ENCODE results near the gene SAPCD2.
"Not testable (repeated sequence)": the region's sequence is repeated elsewhere in the genome, so short reads cannot be mapped to it uniquely, and the experiment has no call there.

The SAPCD2 gene

DNA sequence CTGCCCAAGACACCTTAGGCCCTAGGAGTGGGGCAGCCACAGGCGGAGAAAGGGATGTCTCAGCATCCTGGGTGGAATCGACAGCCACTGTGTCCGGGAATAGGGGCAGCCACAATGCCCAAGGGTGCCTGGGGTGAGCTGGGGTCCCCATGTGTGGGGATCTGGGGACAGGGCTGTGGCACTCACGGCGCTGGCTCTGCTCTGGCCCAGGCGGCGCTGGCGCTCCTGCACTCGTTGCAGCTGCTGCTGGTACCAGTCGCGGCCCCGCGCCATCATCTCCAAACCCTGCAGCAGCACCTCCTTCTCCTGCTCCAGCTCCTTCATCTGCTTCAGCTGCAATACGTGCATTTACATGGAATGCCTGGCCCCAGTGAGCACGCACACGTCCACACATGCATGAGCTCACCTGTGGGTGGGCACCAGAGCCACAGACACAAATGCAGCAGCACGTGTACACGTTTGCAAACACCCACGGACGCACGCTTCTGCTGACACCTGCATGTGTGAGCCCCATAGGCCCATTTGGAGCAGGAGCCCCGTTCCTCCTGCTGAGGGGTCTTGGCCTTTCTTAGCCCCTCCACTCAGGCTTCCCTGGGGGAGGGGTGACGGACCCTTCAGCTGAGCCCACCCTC, 4.9 kb downstream of the SAPCD2 start:
- in situ Hi-C loops (cut with HindIII; ENCODE audit: low sequenced_read_pairs) = no loop called here

DNA sequence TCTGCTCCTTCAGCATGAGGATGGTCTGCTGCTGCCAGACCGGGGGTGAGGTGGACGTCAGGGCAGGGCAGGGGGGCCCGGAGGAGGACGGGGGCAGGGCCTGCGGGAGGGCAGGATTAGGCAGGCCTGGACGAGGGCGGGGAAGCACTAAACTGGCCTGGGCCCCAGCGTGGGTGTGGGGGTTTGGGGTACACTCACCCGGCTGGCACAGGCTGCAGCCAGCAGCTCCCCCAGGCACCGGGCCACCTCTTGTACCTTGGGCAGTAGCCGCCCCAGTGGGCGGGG, 5.5 kb downstream of the SAPCD2 start:
- in situ Hi-C loops (cut with HindIII; ENCODE audit: low sequenced_read_pairs) = no loop called here

DNA sequence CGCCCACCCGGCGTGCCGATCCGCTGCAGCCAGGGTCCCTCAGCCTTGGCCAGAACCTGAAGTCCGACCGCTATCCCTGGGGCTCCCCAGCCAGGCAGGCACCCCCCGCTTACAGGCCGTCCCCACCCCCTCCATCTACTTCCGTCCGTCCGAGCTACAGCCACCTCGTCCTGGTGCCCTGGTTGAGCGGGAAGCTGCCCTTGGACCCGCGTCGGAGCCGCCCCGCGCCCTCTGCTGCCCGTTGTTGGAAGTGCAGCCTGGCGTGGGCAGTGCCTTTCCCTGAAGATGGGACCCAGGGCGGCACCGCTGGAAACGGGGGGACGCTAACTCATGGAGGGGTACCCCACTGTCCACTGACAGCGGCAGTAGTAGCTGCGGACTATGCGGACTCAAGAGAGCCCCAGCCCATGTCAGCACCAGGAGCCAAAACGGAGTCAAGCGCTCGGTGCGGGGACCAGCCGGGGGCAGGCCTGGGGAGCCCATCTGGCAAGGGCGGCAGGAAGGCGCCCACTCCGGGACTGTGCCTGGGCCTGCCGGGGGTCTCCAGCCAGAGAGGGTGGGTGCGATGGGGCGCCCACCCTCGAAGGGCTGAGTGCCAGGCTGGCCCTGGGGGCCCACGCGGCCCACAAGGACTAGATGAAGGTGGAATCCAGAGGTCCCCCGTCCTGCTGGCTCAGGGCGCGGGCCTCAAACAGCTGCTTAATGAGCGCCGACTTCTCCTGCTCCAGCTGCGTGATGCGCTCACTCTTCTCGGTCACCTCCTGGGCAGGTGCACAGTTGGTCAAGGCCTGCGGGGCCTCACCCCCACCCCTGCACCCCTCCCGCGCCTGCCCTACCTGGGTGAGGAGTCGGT, 6.1 kb downstream of the SAPCD2 start:
- in situ Hi-C loops (cut with HindIII; ENCODE audit: low sequenced_read_pairs) = no loop called here

DNA sequence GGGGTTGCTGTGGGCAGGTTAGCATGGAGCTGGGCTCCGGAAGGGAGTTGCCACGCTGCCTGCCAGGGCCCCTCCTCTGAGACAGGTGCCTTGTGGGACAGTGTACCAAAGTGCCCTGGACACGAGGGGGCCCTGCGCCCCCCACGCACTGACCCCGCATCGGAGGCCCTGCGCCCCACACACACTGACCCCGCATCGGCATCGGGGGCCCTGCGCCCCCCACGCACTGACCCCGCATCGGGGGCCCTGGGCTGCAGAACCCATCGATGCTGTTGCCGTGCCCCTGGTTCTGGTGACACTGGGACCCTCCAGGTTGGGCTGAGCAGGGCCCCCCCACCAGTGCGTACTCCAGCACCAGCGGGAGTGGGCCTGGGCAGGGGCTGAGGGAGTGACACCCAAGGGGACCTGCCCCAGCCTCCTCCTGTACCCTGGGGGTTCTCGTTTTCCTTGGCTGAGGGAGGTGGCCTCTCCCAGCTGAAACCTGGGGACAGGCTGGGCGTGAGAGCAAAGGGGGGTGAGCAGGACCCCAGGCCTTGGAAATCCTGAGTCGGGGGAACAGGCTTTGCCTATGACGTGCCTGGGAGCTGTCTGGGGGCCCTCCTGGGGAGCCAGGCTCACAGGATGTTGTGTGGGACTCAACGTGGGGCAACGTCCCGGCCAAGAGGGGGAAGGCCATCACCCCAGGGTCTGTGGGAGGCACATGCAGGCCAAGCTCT, 6.9 kb downstream of the SAPCD2 start:
- in situ Hi-C loops (cut with HindIII; ENCODE audit: low sequenced_read_pairs) = no loop called here

DNA sequence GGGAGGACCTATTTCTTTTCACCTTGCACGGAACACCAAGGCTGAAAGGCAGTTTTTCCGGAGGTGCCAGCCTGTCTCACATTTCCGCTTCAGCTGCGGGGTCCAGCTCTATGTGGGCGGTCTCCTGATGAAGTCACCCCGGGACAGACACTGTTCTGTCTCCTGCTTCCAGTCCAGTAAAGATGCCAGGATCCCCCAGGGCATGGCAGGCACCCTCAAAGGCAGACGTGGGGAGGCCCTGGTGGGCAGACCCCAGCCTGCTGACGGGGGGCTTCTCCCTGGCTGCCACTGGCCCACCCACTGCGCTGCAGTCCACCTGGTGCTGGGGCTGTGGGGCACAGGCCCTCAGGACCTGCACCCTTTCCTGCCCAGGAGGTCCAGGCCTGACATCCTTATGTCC, 7.6 kb downstream of the SAPCD2 start:
- in situ Hi-C loops (cut with HindIII; ENCODE audit: low sequenced_read_pairs) = not testable (repeated sequence)

DNA sequence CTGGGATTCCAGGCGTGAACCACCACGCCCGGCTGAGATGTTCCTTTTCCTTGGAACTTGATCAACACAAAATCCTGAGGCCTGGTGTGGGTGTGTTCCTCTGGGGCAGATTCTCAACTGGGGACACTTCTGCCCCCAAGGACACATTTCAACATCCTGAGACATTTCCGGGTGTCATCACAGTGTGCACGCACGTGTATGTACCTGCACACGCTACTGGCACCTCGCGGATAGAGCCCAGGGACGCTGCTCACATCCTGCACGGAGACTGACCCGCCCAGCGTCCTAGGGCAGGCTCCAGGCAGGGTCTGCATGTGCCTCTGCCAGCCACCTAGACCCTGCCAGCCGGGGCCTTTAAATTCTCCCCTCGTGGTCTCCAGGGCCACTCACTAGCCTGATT, 8.0 kb downstream of the SAPCD2 start:
- in situ Hi-C loops (cut with HindIII; ENCODE audit: low sequenced_read_pairs) = no loop called here

DNA sequence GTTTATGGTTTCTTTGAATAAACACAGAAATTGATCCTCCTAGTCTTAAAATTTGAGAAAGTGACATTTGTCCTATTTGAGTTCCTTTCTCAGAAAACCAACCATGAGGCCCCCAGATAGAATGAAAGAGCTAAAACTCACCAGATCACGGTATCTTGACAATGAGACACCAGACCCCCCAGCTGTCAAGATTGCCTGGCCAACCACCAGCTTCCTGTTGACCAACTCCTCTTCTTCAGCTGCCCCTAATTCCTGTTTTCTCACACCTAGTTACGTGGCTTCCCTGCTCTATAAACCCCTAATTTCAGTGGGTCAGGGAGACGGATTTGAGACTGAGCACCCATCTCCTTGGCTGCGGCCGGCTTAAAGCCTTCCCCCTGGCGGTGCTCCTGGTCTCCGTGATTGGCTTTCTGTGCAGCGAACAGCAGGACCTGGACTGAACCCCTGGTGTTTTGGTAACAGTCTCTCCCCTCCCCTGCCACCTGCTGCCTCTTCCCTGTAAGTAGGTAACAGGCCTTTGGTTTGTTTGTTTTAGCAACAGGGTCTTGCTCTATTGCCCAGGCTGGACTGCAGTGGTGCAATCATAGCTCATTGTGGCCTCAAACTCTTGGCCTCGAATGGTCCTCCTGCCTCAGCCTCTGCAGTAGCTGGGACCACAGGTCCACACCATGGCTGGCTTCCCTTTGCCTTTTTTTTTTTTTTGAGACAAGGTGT, 11.7 kb downstream of the SAPCD2 start:
- in situ Hi-C loops (cut with HindIII; ENCODE audit: low sequenced_read_pairs) = no loop called here

DNA sequence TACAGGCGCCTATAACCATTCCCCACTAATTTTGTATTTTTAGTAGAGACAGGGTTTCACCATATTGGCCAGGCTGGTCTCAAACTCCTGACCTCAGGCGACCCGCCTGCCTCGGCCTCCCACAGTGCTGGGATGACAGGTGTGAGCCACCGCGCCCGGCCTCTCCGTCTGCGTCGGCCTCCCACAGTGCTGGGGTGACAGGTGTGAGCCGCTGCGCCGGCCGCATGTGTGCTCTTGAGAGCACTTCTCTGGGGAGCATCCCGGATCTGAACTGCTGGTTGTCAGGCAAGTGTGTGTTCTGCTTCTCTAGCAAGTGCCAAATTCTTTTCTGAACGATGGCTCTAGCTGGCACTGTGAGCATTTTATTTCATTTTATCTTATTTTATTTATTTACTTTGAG, 12.8 kb downstream of the SAPCD2 start:
- in situ Hi-C loops (cut with HindIII; ENCODE audit: low sequenced_read_pairs) = no loop called here

DNA sequence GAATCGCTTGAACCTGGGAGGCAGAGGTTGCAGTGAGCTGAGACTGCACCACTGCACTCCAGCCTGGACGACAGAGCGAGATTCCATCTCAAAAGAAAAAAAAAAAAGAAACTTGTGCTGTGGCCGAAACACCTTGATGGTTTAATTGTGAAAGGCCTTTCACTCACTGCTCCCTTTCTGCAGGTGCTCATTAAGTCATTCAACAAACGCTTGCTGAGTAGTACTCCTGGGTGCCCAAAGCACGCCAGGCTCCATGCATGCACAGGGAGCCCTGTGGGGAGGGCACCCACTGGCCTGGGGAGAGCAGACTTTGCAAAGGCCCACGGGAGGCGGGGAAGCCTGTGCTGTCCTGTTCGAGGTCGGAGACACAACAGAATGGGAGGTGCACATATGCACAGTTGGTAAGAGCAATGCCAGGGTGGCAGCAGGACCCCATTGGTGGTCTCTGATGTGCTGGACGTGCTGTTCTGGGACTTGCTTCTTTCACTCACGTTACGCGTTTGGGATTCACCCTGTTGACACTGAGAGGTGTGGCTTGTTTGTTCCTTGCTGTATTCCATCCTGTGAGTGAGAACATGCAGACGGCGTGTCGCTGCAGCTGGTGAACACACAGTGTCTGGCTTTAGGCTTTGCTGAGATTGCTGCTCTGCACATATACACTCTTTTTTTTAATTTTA, 13.5 kb downstream of the SAPCD2 start:
- in situ Hi-C loops (cut with HindIII; ENCODE audit: low sequenced_read_pairs) = no loop called here

DNA sequence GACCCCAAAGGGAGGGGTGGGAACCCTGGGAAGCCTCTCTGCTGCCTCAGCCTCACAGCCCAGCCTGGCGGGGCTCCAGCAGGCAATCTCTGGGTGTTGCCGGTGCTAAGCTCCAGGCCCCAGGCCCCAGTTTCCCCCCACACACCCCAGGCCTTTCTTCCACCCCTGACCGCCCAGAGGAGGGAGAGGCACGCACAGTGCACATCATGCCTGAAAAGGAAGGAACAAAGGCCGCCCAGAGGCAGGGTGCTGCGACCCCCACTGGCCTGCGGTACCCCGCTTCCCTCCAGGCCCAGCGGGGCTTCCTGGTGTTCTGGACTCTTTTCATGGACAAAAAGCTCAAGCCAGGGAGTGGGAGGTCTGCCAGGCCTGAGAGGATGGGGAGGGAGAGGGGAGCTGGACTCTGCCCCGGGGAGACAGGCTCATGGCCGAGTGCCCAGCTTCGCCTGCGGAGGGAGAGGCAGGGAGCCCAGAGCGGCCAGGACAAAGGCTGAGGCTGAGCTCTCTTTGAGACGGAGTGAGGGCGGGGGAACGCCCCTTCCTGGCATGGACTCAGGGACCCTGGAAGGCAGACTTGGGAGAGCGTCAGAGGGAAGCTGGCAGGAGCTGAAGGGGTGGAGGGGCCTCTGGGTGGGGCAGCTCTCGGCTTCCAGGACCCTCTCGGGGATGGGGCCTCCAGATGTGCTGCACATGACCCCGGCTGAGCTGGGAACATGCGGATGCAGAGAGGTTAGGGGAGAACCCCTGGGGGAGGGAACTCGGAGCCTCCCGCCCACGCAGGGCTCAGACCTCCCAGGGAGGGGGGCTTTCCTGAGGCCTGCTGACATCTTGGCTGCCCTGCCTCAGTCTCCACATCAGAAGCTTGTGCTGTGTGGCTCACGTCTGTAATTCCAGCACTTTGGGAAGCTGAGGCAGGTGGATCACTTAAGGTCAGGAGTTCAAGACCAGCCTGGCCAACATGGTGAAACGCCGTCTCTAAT, 14.7 kb downstream of the SAPCD2 start:
- in situ Hi-C loops (cut with HindIII; ENCODE audit: low sequenced_read_pairs) = no loop called here

DNA sequence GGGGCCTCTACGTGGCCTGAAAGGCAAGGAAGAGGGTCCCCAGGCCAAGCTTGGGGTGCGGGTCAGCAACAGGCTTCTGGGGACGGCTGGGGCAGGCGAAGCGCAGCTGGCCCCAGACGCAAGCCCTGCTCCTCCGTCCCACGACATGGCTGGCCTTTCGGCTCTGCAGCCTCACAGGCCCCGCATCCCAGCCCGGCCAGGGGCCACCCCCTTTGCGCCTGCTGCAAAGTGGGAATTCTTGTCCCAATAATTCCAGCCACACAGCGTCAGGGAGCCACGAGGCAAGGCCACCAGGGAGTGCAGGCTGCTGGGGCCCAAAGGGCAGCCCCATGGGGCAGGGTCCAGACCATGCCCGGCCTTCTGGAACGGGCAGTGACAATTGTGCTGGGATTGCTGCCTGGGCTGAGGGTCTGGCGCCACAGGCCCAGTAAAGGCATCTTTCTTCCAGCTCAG, 15.4 kb downstream of the SAPCD2 start:
- in situ Hi-C loops (cut with HindIII; ENCODE audit: low sequenced_read_pairs) = no loop called here

DNA sequence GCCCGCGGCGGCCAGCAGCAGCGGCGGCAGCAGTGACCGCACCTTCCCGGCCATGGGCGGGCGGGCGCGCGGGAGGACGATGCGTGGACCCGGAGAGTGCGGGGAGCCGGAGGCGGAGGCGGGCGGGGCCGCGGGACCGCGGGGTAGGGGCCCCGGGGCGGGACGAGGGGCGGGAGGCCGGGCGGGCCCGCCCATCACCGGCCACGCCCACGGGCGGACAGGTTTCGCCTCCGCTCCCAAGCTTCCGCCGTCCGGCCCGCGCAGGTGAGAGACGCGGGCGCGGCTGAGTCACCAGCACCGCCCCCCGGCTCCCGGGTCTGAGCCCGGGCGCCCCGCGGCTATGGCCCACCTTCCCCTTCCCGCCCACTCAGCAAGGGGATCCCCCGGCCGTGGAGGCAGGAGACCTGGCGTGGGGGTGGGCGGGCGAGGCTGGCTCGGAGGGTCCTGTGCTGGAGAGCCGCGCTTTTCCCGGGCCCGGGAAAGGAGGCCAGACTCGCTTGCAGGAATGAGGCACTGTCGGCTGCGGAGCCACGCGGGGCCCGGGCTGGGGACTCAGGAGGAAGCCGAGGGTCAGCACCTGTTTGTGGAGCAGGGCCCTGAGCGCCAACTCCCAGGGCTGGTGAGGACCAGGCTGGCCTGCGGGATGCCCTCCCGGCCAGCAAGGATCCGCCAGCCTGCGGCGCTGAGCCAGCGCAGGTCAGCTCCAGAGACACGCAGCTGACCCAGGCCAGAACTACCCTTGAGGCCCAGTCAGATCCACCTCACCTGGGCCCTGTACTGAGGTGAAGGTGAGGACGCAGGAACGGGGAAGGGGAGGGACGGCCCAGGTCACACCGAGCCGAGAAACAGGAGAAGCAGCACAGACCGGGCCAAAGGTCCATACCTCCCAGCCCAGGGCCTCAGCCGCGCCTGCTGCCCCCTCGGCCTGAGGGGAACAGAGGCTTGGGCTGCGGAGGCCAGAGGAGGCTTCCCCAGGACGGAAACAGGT, 16.1 kb downstream of the SAPCD2 start, which contains the start of gene ENTPD2:
TSS of gene ENTPD2 (minus strand) at position 118 of the 988 bp plus-strand sequence. CDS start at position 54, 64 bp downstream.
- in situ Hi-C loops (cut with HindIII; ENCODE audit: low sequenced_read_pairs) = no loop called here

DNA sequence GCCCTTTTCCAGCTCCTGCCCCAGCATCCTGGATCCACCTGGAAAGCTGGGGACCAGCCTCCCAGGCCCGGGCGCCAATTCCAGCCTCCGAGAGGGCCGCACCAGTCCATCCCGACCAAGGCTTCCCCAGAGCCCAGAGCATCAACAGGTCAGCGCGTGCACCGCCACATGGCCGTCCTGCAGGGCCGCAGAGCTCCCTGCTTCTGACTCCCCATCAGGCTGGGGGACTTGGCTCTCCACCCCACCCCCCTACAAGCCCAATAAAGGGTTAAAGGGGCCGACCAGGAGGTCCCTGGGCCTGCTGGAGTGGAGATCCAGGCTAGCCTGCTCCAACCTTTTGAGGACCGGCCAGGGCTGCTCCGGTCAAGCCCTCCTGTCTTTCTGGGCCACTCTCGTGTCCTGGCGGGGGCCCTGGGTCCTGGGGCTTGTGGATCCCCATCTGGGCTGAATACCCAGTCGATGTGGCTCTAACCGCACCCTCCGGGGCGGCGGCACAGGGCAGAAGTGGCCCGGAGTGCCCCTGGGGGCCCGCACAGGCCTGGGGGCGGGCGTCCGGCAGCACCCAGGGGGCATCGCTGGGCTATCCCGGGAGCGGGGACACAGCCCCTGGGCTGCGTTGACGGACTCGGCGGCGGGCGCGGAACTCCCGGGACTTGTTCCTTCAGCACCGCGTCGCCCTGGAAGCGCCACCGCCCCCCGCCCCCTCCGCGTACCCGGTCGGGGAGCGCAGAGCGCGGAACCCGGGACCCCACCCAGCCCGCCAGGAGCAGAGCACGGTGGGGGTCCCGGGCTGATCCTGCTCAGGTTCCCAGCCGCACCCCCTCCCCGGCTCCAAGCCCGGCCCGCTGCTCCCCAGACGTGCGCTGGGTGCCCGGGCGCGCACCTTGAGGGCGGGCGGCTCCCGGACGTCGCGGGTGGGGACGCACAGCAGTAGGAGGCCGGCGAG, 17.1 kb downstream of the SAPCD2 start:
- in situ Hi-C loops (cut with HindIII; ENCODE audit: low sequenced_read_pairs) = no loop called here

DNA sequence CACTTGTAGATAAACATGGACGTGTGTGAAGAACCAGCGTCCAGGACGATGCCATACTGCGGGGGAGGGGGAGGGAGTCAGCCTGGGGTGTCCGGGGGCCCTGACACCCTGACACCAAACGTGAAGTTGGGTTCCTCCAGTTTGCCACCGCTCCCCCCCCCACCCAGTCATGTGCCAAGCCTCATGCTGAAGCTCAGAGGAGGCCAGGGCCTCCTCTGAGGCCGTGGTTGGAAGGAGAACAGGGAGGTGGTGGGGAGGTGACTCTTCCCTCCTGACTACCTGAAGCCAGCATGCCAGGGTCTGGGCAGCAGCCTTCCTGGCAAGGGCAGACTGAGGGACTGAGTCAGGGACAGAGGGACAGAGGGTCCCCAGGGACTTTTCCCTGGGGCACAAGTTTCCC, 18.1 kb downstream of the SAPCD2 start:
- in situ Hi-C loops (cut with HindIII; ENCODE audit: low sequenced_read_pairs) = no loop called here

DNA sequence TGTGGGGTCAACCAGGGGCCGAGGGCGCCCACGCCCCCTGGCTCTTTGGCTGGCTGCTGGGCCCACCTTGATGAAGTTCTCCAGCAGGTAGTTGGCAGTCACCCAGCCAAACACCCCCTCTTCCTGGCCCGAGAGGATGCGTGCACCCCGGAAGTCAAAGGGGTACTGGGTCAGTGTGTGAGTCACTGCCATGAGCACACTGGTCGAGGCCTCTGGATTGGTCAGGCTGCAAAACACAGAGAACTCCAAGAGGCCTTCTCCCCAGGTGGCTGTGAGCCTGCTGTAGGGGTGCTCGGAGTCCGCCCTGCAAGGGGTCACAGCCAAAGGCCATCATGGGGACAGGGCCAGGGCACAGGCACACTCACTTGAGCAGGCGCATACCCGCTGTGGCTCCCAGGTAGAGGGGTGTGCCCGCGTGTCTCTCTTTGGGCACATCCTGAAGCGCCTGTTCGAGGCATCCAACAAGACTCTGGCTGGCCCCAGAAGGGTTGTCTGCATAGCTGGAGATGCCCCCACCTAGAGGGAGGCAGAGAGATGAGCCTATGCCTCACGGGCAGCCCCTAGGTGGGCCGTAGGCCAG, 19.1 kb downstream of the SAPCD2 start:
- in situ Hi-C loops (cut with HindIII; ENCODE audit: low sequenced_read_pairs) = no loop called here

DNA sequence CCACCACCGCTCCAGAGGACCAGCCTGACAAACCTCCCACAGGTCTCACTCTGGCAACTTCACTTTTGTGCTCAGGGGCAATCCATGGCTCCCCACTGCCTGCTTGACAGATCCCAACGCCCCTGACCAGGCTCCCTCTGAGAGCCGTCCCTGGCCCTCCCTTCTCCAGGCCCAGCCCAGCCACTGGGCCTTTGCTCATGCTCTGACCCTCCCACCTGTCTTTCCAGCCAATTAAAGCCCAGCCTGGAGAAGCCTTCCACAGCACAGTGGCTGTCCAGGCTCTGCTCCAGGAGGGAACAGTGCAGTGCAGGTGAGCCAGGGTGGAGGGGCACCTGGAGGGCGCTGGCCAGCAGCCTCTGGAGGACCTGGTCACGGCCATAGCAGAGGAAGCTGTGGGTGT, 19.8 kb downstream of the SAPCD2 start:
- in situ Hi-C loops (cut with HindIII; ENCODE audit: low sequenced_read_pairs) = no loop called here
